WTC11 (cell line): ENCODE data around the gene DMXL1.

Experiments
- JUN ChIP-seq: sonication (generic); formaldehyde crosslinking; IDR thresholded peaks from 2 replicates; pipeline ENCODE4 v1.8.0; 2023; ENCODE audit warnings: mild to moderate bottlenecking, missing genetic modification reagents
- RELA ChIP-seq: sonication (generic); formaldehyde crosslinking; IDR thresholded peaks from 2 replicates; pipeline ENCODE4 v1.8.1; 2022; ENCODE audit warnings: missing genetic modification reagents, mild to moderate bottlenecking, borderline replicate concordance
- TP53 ChIP-seq: sonication (generic); formaldehyde crosslinking; IDR thresholded peaks from 2 replicates; pipeline ENCODE4 v1.8.1; 2023; ENCODE audit warnings: mild to moderate bottlenecking, missing genetic modification reagents
- ZNF263 ChIP-seq: sonication (generic); formaldehyde crosslinking; IDR thresholded peaks from 2 replicates; pipeline ENCODE4 v1.8.1; 2022; ENCODE audit warnings: low read depth, mild to moderate bottlenecking, moderate library complexity, missing genetic modification reagents
- TF ChIP-seq, protein P1 (sequence below): fragments of 200-600 bp; IDR thresholded peaks from 2 replicates; pipeline ENCODE4 v1.8.0; 2022; ENCODE audit warnings: antibody characterized with exemption
- TF ChIP-seq, protein P2 (sequence below): sonication (generic); formaldehyde crosslinking; IDR thresholded peaks from 2 replicates; pipeline ENCODE4 v1.8.0; 2023; ENCODE audit warnings: mild to moderate bottlenecking, missing genetic modification reagents
- TF ChIP-seq, protein P3 (sequence below): sonication (generic); formaldehyde crosslinking; conservative IDR thresholded peaks from 2 replicates; pipeline ENCODE4 v1.8.1; 2022; ENCODE audit warnings: mild to moderate bottlenecking, missing genetic modification reagents
- TF ChIP-seq, protein P4 (sequence below): sonication (generic); formaldehyde crosslinking; IDR thresholded peaks from 2 replicates; pipeline ENCODE4 v1.8.1; 2022; ENCODE audit warnings: mild to moderate bottlenecking, moderate library complexity, missing genetic modification reagents
- TF ChIP-seq, protein P5 (sequence below): sonication (generic); formaldehyde crosslinking; IDR thresholded peaks from 2 replicates; pipeline ENCODE4 v1.8.0; 2022; ENCODE audit warnings: mild to moderate bottlenecking, missing genetic modification reagents

DNA sequence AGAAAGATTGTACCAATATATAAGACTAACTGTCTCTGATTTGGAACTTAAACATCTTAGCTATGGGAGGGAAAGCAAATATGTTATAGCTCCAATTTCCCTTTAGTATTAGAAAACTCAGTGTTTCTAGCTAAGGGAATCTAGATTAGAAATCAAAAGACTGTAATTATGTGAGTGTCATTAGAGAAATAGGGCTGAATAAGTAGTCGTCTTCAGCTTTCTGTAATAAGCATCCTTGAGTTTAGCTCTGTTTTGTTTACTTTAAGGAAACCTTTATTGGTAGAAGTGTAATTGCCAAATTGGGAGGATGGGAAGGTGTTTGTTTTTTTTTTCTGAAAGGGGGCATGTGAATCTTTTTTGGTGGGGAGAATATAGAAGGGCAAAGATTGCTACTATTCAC is 5.2 kb downstream of the DMXL1 start:
- TF ChIP-seq JUN (CRISPR knock-in tag) (no peak), TP53 (CRISPR knock-in tag) (no peak), ZNF263 (CRISPR knock-in tag) (no peak), RELA (CRISPR knock-in tag) (no peak)
- TF ChIP-seq, protein P1, sequence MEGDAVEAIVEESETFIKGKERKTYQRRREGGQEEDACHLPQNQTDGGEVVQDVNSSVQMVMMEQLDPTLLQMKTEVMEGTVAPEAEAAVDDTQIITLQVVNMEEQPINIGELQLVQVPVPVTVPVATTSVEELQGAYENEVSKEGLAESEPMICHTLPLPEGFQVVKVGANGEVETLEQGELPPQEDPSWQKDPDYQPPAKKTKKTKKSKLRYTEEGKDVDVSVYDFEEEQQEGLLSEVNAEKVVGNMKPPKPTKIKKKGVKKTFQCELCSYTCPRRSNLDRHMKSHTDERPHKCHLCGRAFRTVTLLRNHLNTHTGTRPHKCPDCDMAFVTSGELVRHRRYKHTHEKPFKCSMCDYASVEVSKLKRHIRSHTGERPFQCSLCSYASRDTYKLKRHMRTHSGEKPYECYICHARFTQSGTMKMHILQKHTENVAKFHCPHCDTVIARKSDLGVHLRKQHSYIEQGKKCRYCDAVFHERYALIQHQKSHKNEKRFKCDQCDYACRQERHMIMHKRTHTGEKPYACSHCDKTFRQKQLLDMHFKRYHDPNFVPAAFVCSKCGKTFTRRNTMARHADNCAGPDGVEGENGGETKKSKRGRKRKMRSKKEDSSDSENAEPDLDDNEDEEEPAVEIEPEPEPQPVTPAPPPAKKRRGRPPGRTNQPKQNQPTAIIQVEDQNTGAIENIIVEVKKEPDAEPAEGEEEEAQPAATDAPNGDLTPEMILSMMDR: no peak
- TF ChIP-seq, protein P2, sequence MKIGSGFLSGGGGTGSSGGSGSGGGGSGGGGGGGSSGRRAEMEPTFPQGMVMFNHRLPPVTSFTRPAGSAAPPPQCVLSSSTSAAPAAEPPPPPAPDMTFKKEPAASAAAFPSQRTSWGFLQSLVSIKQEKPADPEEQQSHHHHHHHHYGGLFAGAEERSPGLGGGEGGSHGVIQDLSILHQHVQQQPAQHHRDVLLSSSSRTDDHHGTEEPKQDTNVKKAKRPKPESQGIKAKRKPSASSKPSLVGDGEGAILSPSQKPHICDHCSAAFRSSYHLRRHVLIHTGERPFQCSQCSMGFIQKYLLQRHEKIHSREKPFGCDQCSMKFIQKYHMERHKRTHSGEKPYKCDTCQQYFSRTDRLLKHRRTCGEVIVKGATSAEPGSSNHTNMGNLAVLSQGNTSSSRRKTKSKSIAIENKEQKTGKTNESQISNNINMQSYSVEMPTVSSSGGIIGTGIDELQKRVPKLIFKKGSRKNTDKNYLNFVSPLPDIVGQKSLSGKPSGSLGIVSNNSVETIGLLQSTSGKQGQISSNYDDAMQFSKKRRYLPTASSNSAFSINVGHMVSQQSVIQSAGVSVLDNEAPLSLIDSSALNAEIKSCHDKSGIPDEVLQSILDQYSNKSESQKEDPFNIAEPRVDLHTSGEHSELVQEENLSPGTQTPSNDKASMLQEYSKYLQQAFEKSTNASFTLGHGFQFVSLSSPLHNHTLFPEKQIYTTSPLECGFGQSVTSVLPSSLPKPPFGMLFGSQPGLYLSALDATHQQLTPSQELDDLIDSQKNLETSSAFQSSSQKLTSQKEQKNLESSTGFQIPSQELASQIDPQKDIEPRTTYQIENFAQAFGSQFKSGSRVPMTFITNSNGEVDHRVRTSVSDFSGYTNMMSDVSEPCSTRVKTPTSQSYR: no peak
- TF ChIP-seq, protein P3, sequence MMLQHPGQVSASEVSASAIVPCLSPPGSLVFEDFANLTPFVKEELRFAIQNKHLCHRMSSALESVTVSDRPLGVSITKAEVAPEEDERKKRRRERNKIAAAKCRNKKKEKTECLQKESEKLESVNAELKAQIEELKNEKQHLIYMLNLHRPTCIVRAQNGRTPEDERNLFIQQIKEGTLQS: no peak
- TF ChIP-seq, protein P4, sequence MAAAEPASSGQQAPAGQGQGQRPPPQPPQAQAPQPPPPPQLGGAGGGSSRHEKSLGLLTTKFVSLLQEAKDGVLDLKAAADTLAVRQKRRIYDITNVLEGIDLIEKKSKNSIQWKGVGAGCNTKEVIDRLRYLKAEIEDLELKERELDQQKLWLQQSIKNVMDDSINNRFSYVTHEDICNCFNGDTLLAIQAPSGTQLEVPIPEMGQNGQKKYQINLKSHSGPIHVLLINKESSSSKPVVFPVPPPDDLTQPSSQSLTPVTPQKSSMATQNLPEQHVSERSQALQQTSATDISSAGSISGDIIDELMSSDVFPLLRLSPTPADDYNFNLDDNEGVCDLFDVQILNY: no peak
- TF ChIP-seq, protein P5, sequence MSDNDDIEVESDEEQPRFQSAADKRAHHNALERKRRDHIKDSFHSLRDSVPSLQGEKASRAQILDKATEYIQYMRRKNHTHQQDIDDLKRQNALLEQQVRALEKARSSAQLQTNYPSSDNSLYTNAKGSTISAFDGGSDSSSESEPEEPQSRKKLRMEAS (CRISPR knock-in tag): no peak
